GM19395 (cell line): ENCODE results near the gene CFAP210.
"Not testable (repeated sequence)": the region's sequence is repeated elsewhere in the genome, so short reads cannot be mapped to it uniquely, and the experiment has no call there.

Source experiments
- ATAC-seq: cut with Tn5 transposase; IDR thresholded peaks from one replicate; pipeline ENCODE4 v1.9.1; 2021; ENCODE audit warnings: mild to moderate bottlenecking, moderate library complexity; ENCODE audit not compliant: unreplicated experiment

Gene CFAP210

GRCh38 chr2:169712791-169713227, 18.6 kb upstream of the CFAP210 start:
- ATAC-seq, result no peak

- no peak for ATAC-seq
These were observed 17.7 kb upstream of the CFAP210 start for GRCh38 chr2:169711751-169712509.

GRCh38 chr2:169709981-169710380, 15.8 kb upstream of the CFAP210 start:
- no peak for ATAC-seq

- no peak for ATAC-seq
These were observed 15.1 kb upstream of the CFAP210 start for GRCh38 chr2:169709331-169709730.

GRCh38 chr2:169707626-169708025, 13.4 kb upstream of the CFAP210 start:
- no peak for ATAC-seq

- ATAC-seq, result no peak
These were observed 11.7 kb upstream of the CFAP210 start for GRCh38 chr2:169705927-169706326.

GRCh38 chr2:169704160-169704708, 10.0 kb upstream of the CFAP210 start:
- no peak for ATAC-seq

- ATAC-seq, result no peak
These were observed 8.8 kb upstream of the CFAP210 start for GRCh38 chr2:169702996-169703395.

GRCh38 chr2:169699173-169699572, 5.0 kb upstream of the CFAP210 start:
- ATAC-seq, result not testable (repeated sequence)

- ATAC-seq, result no peak
These were observed 2.2 kb upstream of the CFAP210 start for GRCh38 chr2:169696381-169696780.

- no peak for ATAC-seq
These were observed 672 bp upstream of the CFAP210 start for GRCh38 chr2:169694894-169695260.

- ATAC-seq, result no peak
These were observed 845 bp downstream of the CFAP210 start for GRCh38 chr2:169693360-169693759.

GRCh38 chr2:169692718-169693117, 1.5 kb downstream of the CFAP210 start:
- no peak for ATAC-seq

- ATAC-seq, result no peak
These were observed 3.2 kb downstream of the CFAP210 start for GRCh38 chr2:169690958-169691357.

GRCh38 chr2:169687943-169688342, 6.3 kb downstream of the CFAP210 start:
- not testable (repeated sequence) for ATAC-seq

- not testable (repeated sequence) for ATAC-seq
These were observed 7.4 kb downstream of the CFAP210 start for GRCh38 chr2:169686825-169687224.

GRCh38 chr2:169684712-169685111, 9.5 kb downstream of the CFAP210 start:
- not testable (repeated sequence) for ATAC-seq

GRCh38 chr2:169684135-169684565, 10.1 kb downstream of the CFAP210 start:
- no peak for ATAC-seq

GRCh38 chr2:169683425-169684134, 10.6 kb downstream of the CFAP210 start:
- ATAC-seq, result no peak

- ATAC-seq, result no peak
These were observed 11.2 kb downstream of the CFAP210 start for GRCh38 chr2:169683054-169683424.

- no peak for ATAC-seq
These were observed 17.4 kb downstream of the CFAP210 start for GRCh38 chr2:169676850-169677249.

GRCh38 chr2:169676357-169676756, 17.8 kb downstream of the CFAP210 start:
- no peak for ATAC-seq
